Inferior parietal cortex (tissue), 1 donor: ENCODE results near the gene SMIM44.
"Not testable (repeated sequence)": the region's sequence is repeated elsewhere in the genome, so short reads cannot be mapped to it uniquely, and the experiment has no call there.

Experiments
- DNase-seq: peaks from one replicate; pipeline ENCODE4 v3.0.0-alpha.2; 2016; ENCODE audit errors: extremely low spot score

The SMIM44 gene

DNA sequence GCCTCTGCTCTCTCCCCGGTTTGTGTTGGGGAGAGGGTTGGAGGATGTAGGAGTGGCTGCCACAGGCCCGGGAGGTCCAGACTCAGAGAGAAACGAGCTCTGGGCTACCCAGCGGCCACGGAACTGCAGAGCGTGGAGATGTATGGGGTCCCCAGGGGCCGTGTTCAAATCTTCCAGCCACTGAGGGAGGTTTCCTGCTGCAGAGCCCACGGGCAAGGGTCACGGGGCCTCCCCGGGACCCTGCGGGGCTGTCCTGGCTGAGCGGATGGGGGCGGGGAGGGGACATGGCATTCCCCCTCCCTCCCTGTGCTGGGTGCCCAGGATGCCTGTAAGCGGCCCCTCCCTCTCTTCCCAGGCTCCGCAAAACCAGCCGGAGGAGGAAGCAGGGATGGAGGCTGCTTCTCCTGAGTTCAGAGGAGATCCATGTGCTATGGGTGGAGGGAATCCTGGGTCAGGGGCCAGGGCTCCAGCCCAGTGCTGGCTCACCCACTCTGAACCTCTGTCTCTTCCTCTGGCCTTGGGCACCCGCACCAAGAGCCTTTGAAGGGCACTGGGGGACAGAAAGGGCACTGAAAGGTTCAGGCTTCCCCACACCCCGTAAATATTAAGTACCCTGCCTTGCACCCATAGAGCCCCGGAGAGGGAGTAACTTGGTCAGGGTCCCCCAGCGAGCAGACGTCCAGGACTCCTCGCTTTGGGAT, 25.6 kb downstream of the SMIM44 start:
- DNase-seq = no peak

DNA sequence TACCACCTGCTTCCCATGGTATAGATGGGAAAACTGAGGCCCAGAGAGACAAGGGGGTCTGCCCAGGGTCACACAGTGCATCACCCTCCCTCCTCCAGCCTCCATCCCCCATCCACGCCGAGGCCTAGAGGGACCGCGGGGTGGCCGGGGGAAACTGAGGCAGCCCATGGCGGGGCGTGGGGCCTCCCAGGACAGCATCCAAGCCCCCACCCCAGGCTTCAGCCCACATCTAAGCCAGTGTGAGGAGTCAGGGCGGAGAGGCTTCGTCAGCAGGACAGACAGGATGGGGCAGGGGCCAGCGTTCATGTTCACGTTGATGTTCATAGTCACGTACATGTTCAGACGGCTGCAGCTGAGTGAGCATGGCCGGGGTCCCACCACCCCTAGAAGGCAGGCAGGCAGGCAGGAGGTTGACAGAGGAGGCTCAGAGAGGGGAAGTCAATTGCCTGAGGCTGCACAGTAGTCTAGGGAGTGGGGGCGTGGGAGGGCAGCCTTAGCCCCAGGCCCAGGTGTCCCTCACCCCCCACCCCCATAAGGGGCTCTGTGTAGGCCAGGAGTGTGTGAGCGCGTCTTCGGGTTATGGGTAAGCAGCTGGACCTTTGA, 26.2 kb downstream of the SMIM44 start:
- DNase-seq = no peak

DNA sequence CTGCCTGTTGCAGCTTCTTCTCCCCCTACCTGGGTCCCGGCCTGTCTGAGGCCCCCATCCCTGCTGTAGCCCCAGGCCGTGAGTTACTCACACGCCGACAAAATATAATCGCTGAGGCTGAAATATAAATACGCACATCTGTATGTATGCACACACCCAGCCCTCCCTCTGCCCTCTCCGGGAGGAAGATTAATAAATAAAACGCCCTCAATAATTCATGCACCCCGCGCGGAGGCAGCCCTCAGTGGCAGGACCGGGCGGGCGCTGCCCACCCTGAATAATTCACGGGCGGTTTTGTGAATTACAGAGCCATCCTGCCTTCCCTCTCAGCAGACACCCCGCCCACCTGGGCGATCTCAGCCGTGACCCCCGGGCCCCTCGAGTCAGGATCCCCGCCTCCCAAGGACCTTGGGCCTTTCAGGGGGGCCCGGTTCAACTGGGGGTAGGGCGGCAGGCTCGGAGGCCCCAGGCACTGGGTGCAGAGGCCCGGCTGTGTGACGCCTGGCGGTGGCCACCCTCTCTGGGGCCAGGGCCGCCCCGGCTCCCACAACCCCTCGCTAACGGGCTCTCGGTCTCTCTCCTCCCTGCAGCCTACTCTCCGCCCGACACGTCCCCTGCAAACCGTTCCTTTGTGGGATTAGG, 27.2 kb downstream of the SMIM44 start:
- no peak for DNase-seq

GRCh38 chr19:3455393-3455955, 27.8 kb downstream of the SMIM44 start:
- DNase-seq = no peak

DNA sequence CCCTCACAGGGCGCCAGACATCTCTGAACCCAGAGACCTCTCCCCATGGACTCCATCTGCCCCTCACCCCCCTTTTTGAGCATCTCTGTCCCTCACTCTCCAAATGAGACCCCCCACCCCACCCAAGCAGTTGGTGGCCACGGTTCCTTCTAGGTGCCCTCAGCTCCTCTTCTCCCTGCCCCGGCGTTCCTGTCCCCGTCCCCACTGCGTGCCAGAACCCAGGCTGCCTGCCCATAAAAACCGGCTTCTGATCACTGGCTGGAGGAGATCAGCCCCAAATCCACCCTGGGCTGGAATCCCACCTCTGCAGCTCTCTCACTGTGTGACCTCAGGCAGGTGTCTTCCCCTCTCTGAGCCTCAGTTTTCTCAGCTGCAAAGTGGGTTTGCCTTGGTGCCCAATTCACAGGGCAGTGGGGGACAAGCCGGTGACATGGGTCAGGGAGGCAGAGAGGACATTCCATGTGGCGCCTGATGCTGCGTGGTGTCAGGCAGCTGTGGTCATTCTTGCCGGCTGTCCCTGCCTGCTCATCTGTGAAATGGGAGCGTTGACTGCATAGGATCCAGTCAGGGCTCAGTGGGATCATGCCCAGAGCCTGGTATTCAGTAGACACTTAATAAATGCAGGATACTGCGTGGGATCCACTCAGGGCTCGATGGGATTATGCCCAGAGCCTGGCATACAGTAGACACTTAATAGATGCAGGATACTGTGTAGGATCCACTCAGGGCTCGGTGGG, 28.4 kb downstream of the SMIM44 start:
- DNase-seq = no peak

- no peak for DNase-seq
These were observed 29.4 kb downstream of the SMIM44 start for GRCh38 chr19:3453840-3454239.

DNA sequence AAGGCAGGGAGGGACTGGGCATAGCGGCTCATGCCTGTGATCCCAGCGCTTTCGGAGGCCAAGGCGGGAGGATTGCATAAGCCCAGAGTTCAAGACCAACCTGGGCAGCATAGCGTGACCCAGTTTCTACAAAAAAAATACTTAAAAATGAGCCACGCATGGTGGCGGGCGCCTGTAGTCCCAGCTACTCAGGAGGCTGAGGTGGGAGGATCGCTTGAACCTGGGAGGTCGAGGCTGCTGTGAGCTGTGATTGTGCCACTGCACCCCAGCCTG, 30.4 kb downstream of the SMIM44 start:
- not testable (repeated sequence) for DNase-seq

DNA sequence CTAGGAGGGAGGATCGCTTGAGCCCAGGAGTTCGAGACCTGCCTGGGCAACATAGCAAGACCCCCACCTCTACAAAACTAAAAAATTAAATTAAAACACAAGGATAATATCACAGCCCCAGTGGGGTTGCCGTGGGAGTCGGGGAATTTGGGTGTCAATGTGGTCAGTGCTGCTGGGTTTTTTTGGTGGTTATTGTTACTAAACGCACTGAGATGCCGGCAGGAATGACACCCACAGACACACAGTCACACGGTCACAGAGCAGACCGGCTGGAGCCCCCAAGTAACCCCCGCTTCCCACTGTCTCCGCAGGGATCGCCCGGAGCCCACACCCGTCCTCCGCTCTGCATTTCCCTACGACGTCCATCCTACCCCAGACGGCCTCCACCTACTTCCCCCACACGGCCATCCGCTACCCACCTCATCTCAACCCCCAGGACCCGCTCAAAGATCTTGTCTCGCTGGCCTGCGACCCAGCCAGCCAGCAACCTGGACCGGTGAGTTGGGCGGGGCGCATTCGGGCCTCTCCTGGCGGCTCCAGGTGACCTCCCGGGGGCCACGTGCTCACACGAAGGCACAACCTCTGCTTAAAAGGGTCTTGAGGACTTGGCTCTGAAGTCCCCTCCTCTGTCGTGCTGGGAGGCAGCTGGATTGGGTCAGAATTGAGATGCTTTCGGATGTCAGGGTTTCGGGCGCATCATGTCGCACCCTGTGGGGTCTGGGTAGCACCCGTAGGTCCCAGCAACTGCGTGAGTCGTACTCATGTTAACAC, 30.9 kb downstream of the SMIM44 start:
- no peak for DNase-seq

GRCh38 chr19:3451451-3451866, 31.8 kb downstream of the SMIM44 start:
- DNase-seq = no peak

DNA sequence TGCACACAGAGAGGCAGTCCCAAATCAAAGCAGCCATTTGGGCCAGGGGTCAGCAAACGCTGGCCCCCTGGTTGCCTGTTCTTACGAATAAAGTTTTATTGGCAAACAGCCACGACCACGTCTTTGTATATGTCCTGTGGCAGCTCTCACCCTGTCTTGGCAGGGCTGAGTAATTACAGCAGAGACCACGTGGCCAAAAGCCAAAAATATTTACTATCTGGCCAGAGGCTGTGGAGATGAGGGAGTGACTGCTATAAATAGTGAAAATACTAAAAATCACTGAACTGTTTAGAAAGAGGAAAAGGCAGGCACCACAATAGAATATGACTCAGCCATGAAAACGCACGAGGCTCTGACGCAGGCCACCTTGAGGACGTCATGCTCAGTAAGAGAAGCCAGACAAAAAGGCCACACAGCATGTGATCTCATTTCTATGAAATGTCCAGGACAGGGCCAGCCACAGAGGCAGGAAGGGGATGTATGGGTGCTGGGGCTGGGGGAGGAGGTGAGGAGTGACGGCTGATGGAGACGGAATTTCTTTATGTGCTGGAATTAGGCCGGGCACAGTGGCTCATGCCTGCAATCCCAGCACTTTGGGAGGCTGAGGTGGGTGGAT, 32.3 kb downstream of the SMIM44 start:
- DNase-seq = peak; percentile 35

- DNase-seq = no peak
These were observed 34.5 kb downstream of the SMIM44 start for GRCh38 chr19:3448616-3449334.

- not testable (repeated sequence) for DNase-seq
These were observed 36.6 kb downstream of the SMIM44 start for GRCh38 chr19:3446657-3447056.

DNA sequence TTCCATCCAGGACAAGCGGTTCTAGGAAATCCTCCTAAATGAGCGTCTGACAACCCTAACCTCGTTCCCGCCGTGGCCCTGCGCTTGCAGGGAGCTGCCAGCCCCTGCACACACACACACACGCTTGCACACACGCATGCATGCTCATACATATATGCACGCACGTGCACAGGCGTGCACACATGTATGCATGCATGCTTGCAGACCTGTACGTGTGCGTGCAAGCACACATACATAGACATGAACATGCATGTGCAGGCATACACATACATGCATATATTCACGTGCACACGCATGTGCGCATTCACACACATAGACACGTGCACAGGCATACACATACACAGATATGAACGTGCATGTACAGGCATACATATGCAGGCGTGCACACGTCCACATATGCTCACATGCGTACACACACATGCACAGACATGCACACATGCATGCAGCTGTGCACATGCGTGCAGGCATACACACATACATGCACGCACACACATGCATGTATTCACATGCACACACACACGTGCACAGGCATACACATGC, 38.5 kb downstream of the SMIM44 start:
- no peak for DNase-seq

GRCh38 chr19:3443840-3444694, 39.2 kb downstream of the SMIM44 start:
- DNase-seq = peak; percentile 38

DNA sequence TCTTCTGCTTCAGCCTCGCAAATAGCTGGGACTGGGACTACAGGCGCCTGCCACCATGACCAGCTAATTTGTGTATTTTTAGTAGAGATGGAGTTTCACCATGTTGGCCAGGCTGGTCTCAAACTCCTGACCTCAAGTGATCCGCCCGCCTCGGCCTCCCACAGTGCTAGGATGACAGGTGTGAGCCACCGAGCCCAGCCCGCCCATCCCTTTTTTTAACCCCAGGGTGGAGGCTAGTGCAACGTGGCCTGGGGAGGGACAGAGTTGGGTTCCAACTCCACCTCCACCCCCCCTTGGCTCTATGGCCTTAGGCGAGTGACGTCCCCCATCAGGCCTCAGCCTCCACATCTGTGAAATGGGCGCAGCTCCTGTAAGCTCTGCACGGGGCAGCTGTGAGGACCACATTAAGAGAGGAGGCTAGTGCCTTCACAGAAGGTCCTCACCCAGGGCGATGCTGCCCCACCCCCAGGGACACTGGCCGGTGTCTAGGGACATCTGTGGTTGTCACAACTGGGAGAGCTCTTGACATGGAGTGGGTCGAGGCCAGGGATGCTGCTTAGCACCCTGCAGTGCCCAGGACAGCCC, 40.7 kb downstream of the SMIM44 start:
- no peak for DNase-seq

DNA sequence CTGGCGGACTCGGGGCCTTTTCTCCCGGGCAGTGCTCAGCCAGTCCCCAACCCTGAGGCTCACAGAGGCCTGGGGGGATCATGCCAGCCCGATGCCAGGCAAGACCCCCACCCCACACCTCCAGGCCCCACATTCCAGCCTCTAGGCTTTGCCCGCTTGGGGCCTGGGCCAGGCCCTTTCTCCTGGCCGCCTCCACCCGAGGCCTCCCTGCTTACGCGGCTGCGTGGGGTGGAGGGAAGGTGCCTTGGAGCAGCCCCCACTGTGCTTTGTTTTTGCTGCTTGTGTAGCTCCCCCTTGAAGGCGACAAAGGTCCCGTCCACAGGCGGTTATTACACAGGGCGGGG, 41.3 kb downstream of the SMIM44 start:
- DNase-seq = no peak

GRCh38 chr19:3441089-3441985, 41.9 kb downstream of the SMIM44 start:
- no peak for DNase-seq

DNA sequence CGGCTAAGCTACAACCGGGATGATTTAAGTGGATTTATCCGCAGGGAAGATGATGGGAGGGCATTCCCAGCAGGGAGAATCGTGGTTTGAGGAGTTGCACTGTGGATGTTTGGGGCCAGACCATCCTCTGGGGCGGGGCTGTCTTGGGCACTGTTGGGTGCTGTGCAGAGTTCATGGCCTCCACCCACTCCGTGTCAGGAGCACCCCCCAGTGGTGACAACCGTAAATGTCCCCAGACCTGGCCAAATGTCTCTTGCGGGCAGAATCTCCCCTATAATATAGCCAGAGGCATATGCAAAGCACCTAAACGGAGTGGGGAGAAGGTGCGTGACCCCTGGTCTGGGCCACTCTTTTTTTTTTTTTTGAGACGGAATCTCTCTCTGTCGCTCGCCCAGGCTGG, 43.2 kb downstream of the SMIM44 start:
- no peak for DNase-seq
